ENCODE measurements around the gene ZSWIM3.

ZSWIM3 gene

GRCh38 chr20:45909336-45909808, 52.0 kb downstream of the ZSWIM3 start:
- DNase-seq (ENCODE audit: low read depth, low spot score), result no peak

DNA sequence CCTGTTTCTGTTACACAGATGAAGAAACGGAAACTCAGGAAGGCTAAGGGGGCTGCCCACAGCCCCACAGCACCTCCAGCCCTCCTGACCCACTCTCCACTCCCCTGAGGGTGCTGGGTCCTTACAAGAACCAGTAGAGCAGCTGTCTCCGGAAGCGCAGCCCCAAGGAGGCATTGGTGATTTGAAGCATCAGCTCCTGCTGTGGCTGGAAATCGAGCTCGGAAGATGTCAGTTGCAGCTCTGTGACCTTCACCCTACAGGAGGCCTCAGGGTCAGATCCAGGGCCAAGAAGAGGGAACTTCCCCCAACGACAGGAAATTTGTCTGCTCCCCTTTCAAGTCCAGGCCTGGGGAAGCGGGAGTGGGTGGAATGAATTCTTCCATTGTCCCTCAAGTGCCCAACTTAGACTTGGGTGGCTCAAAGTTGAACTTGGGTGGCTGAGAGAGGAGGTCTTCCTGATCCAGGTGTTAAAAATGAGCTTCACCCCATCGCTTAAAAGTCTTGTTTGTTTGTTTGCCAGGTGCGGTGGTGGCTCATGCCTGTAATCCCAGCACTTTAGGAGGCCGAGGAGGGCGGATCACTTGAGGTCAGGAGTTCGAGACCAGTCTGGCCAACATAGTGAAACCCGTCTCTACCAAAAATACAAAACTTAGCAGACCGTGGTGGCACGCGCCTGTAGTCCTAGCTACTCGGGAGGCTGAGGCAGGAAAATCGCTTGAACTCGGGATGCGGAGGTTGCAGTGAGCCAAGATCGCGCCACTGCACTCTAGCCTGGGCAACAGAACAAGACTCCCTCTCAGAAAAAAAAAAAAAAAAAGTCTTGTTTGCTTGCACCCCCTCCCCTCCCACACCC, 52.6 kb downstream of the ZSWIM3 start:
- DNase-seq (ENCODE audit: low read depth, low spot score), result no peak

- peak; percentile 100 for DNase-seq (ENCODE audit: low read depth, low spot score)
Observed at GRCh38 chr20:45910670-45911485, 53.5 kb downstream of the ZSWIM3 start.

DNA sequence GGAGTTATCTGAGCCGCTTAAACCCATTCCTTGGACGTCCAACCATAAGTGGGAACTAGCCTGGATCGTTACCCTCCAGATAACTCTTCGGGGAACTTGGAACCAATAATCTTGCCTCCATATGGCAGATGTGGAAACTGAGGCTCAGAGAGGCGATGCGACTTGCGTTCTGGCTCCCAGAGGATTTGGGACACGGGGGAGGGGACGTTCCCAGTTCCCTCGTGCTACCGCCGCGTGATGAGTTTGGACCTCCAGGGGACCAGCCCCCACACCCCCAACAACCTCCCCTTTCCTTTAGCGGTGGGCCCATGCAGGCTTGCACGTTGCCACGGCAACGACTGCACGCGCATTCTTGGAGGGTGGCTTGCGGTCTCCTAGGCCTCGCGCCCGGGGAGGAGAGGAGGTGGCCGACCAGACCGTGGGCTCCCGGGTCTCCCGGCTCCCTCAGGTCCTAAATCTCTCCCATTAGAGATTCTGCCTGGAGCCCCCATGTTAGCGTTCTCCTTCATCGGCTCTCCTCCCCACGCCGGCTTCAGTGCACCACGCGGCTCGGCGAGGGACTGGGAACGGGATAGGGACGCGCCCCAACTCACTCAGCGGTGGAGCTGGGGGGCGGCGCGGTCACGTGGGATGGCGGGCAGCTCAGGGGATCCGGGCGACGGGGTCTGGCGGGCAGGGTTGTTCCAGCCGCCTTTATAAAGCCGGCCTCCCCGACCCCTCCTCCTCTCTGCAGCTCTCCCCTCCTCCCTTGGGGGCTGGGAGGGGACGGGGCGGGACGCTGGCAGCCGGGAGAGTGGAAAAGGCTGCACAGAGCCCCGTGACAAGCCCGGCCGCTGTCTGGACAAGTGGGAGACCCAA, 54.3 kb downstream of the ZSWIM3 start, which contains the start of gene PLTP:
Gene PLTP (minus strand): TSS at position 670 of the 858 bp plus-strand sequence. CDS start 703 bp downstream, outside the sequence.
- peak; percentile 79 for DNase-seq (ENCODE audit: low read depth, low spot score)

DNA sequence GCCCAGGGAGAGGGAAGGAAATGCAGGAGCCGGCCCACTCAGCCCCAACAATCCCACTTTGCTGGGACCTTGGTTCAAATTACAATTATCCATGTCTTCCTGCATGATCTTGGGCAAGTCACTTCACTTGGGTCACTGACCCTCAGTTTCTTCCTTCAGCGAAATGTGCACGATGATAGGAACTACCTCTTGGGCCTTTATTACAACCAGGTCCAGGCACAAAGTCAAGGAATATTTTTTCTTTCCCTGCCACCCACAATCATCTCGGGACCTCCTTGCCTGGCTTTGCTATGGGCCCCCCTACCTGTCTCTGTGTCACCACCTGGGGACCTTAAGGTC, 54.9 kb downstream of the ZSWIM3 start:
- DNase-seq (ENCODE audit: low read depth, low spot score), result no peak

DNA sequence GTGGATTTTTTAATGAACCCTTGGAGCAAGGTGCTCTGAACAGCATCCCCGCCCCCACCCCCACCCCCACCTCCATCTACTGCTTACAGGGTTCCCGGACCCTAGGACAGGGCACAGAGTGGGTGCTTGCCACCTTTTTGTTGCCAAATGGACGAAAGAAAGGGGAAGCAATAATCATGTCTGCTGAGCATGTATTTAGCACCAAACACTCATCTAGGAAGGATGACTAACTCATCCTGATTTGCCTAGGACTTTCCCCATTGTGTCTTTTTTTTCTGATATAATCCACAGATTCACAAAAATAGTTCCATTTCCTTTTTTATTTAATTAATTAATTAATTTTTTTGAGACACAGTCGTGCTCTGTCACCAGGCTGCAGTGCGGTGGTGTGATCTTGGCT, 55.7 kb downstream of the ZSWIM3 start:
- DNase-seq (ENCODE audit: low read depth, low spot score), result no peak

DNA sequence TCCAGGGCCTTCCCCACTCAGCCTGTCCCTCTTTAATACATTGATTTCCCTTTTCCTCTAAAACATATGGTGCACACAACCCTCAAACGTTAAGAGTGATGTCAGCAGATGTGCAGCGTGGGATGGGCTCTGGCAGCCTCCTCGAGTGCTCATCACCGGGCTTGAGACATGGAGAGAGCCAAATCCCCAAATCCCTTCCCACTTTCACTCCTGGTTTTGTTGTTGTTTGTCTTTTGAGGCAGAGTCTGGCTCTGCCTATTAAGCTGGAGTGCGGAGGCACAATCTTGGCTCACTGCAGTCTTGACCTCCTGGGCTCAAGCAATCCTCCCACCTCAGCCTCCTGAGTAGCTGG, 60.4 kb downstream of the ZSWIM3 start:
- DNase-seq (ENCODE audit: low read depth, low spot score), result no peak

- DNase-seq (ENCODE audit: low read depth, low spot score), result no peak
Observed at GRCh38 chr20:45918182-45918737, 60.8 kb downstream of the ZSWIM3 start.

DNA sequence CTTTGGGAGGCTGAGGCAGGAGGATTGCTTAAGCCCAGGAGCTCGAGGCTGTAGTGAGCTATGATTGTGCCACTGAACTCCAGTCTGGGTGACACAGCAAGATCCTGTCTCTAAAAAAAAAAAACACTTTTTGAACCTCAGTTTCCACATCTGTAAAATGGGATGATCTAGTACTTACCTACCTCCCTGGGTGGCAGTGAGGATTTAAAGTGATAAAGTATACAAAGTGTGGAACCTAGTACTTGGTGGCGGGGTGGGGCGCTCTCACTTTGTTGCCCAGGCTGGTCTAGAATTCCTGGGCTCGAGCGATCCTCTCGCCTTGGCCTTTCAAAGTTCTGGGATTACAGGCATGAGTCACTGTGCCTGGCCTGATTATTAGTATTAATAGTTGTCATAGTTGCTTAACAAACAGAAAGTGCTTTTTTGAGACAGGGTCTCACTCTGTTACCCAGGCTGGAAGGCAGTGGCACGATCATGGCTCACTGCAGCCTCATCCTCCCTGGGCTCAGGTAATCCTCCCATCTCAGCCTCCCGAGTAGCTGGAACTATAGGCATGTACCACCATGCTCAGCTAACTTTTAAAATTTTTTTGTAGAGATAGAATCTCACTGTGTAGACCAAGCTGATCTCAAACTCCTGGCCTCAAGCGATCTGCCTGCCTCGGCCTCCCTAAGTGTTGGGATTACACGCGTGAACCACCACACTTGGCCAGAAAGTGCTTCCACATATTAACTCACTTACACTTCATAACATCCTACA, 61.5 kb downstream of the ZSWIM3 start:
- DNase-seq (ENCODE audit: low read depth, low spot score), result no peak

DNA sequence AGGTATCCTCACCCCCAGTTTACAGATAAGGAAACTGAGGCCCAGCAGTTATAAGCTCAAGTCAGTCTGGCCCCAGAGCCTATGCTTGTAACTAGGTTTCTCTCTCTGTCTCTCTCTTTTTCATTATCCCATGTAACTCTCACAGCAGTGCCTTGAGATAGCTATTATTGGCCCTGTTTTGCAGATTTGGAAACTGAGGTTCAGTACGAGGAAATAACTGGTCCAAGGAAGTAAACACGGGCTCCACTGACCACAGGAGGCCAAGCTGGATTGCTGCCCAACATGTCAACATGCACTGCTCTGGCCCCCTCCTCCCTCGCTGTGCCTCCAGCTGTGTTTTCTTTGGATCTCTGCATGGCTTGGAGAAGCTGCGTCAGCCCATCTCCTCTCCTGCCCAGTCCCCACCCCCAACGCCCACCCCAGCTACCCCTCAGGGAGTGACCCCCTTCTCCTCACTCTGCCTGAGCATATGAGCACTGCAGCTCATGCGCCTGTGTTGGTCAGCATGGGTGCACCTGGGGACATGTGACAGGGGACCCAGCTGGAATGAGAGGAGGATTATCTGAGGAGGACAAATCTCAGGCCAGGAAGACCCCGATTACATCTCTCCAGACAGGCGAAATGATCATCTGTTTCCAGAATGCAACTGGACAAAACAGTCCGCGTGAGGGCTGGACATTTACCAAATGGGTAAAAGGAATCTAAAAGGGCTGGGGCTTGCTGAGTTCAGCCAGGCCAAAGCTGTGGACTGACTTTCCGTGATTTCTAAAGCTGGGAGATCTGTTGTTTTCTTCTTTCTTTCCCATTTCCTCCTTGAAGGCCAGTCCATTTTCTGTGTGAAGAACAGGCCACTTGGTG, 62.4 kb downstream of the ZSWIM3 start:
- DNase-seq (ENCODE audit: low read depth, low spot score), result no peak

GRCh38 chr20:45920462-45921336, 63.3 kb downstream of the ZSWIM3 start:
- DNase-seq (ENCODE audit: low read depth, low spot score), result no peak

DNA sequence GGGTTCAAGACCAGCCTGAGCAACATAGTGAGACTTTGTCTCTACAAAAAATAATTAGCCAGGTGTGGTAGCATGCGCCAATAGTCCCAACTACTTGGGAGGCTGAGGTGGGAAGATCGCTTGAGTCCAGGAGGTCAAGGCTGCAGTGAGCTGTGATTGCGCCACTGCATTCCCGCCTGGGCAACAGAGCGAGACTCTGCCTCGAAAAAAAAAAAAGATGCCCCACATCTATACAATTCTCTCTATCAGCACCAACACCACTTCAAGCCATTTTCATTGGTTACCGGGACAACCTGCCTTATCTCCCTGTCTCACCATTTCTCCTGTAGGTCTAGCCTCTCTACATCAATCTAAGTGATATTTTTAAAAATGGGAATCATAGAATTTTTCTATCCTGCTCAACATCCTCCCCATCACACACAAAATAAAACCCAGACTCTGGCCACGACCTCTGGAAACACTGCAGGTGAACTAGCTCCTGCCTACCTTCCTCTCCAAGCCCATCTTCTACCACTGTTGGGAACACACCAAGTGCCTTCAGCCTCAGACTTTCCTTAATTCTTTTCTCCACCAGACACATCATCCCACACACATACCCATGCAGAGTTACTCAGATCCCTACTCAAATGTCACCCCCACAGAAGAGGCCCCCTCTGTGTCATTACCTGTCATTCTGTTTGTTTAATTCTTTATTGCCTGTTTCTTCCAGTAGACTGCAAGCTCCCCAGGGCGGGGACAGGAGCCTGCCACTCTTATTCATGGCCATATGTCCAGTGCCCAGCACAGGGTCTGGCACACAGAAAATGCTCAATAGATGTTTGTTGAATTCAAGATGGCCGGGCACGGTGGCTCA, 64.1 kb downstream of the ZSWIM3 start:
- DNase-seq (ENCODE audit: low read depth, low spot score), result no peak

DNA sequence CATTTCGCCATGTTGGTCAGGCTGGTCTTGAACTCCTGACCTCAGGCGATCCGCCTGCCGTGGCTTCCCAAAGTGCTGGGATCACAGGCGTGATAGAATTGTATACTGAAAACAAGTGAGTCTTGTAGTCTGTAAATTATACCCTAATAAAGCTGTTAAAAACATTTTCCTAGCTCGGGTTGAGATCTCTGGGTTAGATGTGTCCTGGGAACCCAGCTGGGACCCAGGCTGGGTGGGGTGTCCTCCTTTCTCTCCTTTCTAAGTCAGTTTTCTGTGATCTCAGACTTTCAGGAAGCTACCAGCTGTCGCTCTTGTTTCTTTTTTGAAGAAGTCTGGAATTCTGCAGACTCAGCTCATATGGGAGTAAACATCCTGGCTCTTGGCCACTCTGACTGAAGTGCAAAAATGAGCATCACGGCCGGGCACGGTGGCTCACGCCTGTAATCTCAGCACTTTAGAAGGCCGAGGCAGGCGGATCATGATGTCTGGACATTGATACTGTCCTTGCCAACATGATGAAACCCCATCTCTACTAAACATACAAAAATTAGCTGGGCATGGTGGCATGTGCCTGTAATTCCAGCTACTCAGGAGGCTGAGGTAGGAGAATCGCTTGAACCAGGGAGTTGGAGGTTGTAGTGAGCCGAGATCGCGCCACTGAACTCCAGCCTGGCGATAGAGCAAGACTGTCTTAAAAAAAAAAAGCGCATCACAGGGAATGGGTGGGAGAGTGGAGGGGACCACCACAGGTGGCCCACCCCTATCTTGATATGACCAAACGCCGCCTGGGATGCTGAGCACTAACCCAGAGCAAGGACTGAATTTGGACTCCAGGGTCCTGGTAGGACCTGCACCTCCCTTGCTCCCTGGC, 67.2 kb downstream of the ZSWIM3 start:
- no peak for DNase-seq (ENCODE audit: low read depth, low spot score)

- DNase-seq (ENCODE audit: low read depth, low spot score), result peak; percentile 48
Observed at GRCh38 chr20:45925821-45926506, 68.5 kb downstream of the ZSWIM3 start.

- no peak for DNase-seq (ENCODE audit: low read depth, low spot score)
Observed at GRCh38 chr20:45926731-45927070, 69.3 kb downstream of the ZSWIM3 start.

Measured in ELF-1 (cell line).